Central memory CD8-positive, alpha-beta T cell (primary cell): ENCODE measurements around the gene BRMS1.
A peak's percentile ranks its signal among the peaks of the same experiment; 100 is the strongest.
"Not testable (repeated sequence)": the region's sequence is repeated elsewhere in the genome, so short reads cannot be mapped to it uniquely, and the experiment has no call there.

Experiments
- ATAC-seq: fragments of 150-1000 bp; cut with Tn5 transposase; replicated peaks from 2 replicates; pipeline ENCODE4 v1.10.0; 2022; ENCODE audit warnings: mild to moderate bottlenecking, moderate FRiP score, moderate number of reproducible peaks; ENCODE audit not compliant: poor library complexity, severe bottlenecking; ENCODE audit errors: extremely low read depth
- DNase-seq, 2 donors: peaks; one replicate each; pipeline ENCODE4 v3.0.0; 2021; ENCODE audit warnings: low spot score in 2 of 2
- H3K27ac Mint-ChIP-seq: one replicate; pipeline ENCODE4 v1.8.0; 2022; ENCODE audit warnings: low read depth, mild to moderate bottlenecking, moderate library complexity, mixed read lengths
- H3K27me3 Mint-ChIP-seq: one replicate; pipeline ENCODE4 v1.8.0; 2022; ENCODE audit warnings: mixed read lengths
- H3K36me3 Mint-ChIP-seq: one replicate; pipeline ENCODE4 v1.8.0; 2022; ENCODE audit warnings: mild to moderate bottlenecking, moderate library complexity, mixed read lengths; ENCODE audit not compliant: insufficient read depth
- H3K4me1 Mint-ChIP-seq: one replicate; pipeline ENCODE4 v1.8.0; 2022; ENCODE audit warnings: mixed read lengths
- H3K4me3 Mint-ChIP-seq: one replicate; pipeline ENCODE4 v1.8.0; 2022; ENCODE audit warnings: mild to moderate bottlenecking, moderate library complexity, mixed read lengths
- H3K9me3 Mint-ChIP-seq: one replicate; pipeline ENCODE4 v1.8.0; 2022; ENCODE audit warnings: mixed read lengths

Gene BRMS1

DNA sequence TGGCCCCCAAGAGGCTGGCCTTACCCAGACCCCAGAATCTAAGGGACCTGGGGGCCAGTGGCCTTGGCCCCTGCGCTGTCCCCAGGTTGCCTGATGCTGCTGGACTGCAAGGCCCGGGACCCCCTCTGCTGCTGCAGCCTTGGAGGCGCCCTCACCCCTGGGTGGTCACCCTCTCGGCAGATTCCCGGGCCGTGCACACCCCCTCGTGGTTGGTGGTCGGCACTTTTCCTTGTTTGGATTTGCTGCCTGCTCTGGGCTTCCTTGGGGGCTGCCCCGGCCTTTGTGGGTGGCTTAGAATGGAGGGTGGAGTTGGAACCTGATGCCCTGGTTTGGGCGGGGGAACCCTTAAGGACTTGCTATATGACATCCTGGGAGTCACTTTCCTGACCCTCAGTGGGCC is 14.0 kb downstream of the BRMS1 start:
- no peak for ATAC-seq
- H3K36me3 Mint-ChIP-seq: peaks cover 10% of the 10 kb centered on the region

GRCh38 chr11:66329165-66329673 is 15.7 kb downstream of the BRMS1 start:
- ATAC-seq (no peak), DNase-seq (no peak)
- peaks cover 25% of the 10 kb centered on the region for H3K4me1 Mint-ChIP-seq
- peaks cover 9% of the 10 kb centered on the region for H3K36me3 Mint-ChIP-seq
- no peaks in the 10 kb centered on the region for H3K27me3 Mint-ChIP-seq
- no peak overlapping the region for H3K4me3 Mint-ChIP-seq
- peak overlapping the region; percentile 52 for H3K27ac Mint-ChIP-seq
- H3K9me3 Mint-ChIP-seq: no peaks in the 10 kb centered on the region

More for the DNA sequence above, 14.0 kb downstream of the BRMS1 start:
- no peak for DNase-seq
- Mint-ChIP-seq H3K4me3 (no peak overlapping the region), H3K27ac (no peak overlapping the region), H3K4me1 (peaks cover 21% of the 10 kb centered on the region), H3K27me3 (no peaks in the 10 kb centered on the region), H3K9me3 (no peaks in the 10 kb centered on the region)

- ATAC-seq: peak; percentile 75
- Mint-ChIP-seq H3K36me3 (peaks cover 9% of the 10 kb centered on the region), H3K9me3 (no peaks in the 10 kb centered on the region), H3K27ac (peak overlapping the region; percentile 52), H3K4me3 (peak overlapping the region; percentile 3), H3K4me1 (peaks cover 25% of the 10 kb centered on the region), H3K27me3 (no peaks in the 10 kb centered on the region)
- peak; percentile 75 to 77 for DNase-seq
Measured at GRCh38 chr11:66328302-66329144, 16.4 kb downstream of the BRMS1 start.

DNA sequence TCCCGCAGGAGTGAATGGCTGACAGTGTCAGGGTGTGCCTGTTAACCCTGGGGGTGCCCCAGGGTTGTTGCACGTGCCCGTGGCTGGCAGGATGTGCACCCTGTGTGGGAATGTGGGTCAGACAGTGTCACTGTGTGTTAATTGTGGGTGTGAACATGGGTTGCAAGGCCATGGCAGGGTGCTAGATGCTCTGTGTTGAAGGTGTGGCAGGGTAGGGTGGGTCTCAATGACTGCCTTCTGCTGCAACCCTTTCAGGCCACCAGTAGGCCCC is 16.9 kb downstream of the BRMS1 start:
- peak overlapping the region; percentile 52 for H3K27ac Mint-ChIP-seq
- H3K36me3 Mint-ChIP-seq: peaks cover 9% of the 10 kb centered on the region
- ATAC-seq (peak; percentile 97), DNase-seq (peak in 1 of 2 donors; percentile 78)
- no peaks in the 10 kb centered on the region for H3K9me3 Mint-ChIP-seq
- H3K4me3 Mint-ChIP-seq: peak overlapping the region; percentile 3
- no peaks in the 10 kb centered on the region for H3K27me3 Mint-ChIP-seq
- H3K4me1 Mint-ChIP-seq: peaks cover 25% of the 10 kb centered on the region

GRCh38 chr11:66327171-66328030 is 17.5 kb downstream of the BRMS1 start:
- H3K27me3 Mint-ChIP-seq: no peaks in the 10 kb centered on the region
- no peaks in the 10 kb centered on the region for H3K9me3 Mint-ChIP-seq
- DNase-seq (no peak), ATAC-seq (no peak)
- peaks cover 25% of the 10 kb centered on the region for H3K4me1 Mint-ChIP-seq
- peaks cover 9% of the 10 kb centered on the region for H3K36me3 Mint-ChIP-seq
- peak overlapping the region; percentile 3 for H3K4me3 Mint-ChIP-seq
- peak overlapping the region; percentile 52 for H3K27ac Mint-ChIP-seq

DNA sequence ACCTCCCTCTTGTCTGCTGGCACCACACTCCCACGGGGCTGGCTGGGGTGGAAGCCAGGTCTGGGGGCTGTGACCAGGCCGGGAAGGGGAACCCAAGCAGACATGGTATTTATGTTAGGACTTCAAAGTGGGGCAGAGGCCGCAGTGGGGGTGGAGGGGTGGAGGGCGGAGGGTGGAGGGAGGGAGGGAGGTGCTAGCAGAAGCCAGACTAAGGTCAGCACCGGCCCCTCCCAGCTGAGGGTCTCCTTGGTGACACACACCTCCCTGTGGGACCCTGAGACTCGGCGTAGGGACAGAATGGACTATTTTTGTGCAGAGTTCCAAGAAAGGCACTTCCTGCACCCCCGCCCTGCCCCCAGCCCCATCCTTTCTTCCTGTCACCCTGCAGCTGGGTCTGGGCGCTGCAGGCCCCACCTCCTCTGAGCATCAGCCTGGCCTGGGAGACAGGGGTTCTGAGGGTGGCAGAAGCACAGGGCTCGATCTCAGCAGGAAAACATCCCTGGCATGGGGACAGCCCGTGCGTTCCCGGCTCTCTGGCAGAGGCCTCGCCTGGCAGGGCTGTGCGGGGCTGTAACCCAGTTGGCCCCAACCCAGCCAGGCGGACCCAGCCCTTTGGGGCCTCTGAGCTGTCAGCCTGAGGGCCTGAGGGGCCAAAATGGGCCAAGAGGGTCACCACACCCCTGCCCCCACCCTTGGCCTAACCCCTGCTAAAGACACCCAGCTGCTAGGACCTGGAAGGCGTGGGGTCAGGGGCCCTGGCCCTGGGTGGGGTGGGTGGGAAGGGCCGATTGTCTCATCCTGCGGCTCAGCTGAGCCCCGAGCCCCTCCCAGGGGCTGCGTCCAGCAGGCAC is 18.4 kb downstream of the BRMS1 start:
- no peaks in the 10 kb centered on the region for H3K9me3 Mint-ChIP-seq
- H3K4me3 Mint-ChIP-seq: no peak overlapping the region
- ATAC-seq: no peak
- H3K4me1 Mint-ChIP-seq: peaks cover 25% of the 10 kb centered on the region
- H3K27me3 Mint-ChIP-seq: no peaks in the 10 kb centered on the region
- no peak for DNase-seq
- peaks cover 9% of the 10 kb centered on the region for H3K36me3 Mint-ChIP-seq
- peak overlapping the region; percentile 78 for H3K27ac Mint-ChIP-seq

- no peaks in the 10 kb centered on the region for H3K9me3 Mint-ChIP-seq
- ATAC-seq (no peak), DNase-seq (no peak)
- H3K36me3 Mint-ChIP-seq: peaks cover 9% of the 10 kb centered on the region
- H3K4me1 Mint-ChIP-seq: peaks cover 25% of the 10 kb centered on the region
- no peaks in the 10 kb centered on the region for H3K27me3 Mint-ChIP-seq
- H3K27ac Mint-ChIP-seq: no peak overlapping the region
- H3K4me3 Mint-ChIP-seq: no peak overlapping the region
Measured at GRCh38 chr11:66325263-66325671, 19.6 kb downstream of the BRMS1 start.

- DNase-seq (no peak), ATAC-seq (no peak)
- Mint-ChIP-seq H3K4me3 (no peak overlapping the region), H3K27me3 (no peaks in the 10 kb centered on the region), H3K4me1 (peaks cover 25% of the 10 kb centered on the region), H3K36me3 (peaks cover 9% of the 10 kb centered on the region), H3K9me3 (no peaks in the 10 kb centered on the region), H3K27ac (no peak overlapping the region)
Measured at GRCh38 chr11:66324664-66325063, 20.2 kb downstream of the BRMS1 start.

DNA sequence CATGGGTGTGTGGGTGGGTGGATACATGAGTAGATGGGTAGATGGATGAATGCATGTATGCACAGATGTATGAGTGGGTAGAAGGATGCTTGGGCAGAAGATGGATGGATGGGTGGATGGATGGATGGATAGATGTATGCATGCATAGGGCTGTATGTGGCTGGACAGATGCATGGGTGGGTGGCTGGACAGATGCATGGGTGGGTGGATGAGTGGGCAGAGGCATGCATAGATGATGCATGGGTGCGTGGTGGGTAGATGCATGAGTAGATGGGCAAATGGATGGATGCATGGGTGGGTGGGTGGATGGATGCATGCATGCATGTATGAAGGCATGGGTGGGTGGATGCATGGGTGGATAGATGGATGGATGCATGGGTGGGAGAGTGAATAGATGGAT is 21.2 kb downstream of the BRMS1 start:
- no peaks in the 10 kb centered on the region for H3K27me3 Mint-ChIP-seq
- H3K4me3 Mint-ChIP-seq: no peak overlapping the region
- peaks cover 28% of the 10 kb centered on the region for H3K4me1 Mint-ChIP-seq
- no peak for DNase-seq
- H3K9me3 Mint-ChIP-seq: no peaks in the 10 kb centered on the region
- ATAC-seq: no peak
- H3K36me3 Mint-ChIP-seq: peaks cover 9% of the 10 kb centered on the region
- H3K27ac Mint-ChIP-seq: no peak overlapping the region

DNA sequence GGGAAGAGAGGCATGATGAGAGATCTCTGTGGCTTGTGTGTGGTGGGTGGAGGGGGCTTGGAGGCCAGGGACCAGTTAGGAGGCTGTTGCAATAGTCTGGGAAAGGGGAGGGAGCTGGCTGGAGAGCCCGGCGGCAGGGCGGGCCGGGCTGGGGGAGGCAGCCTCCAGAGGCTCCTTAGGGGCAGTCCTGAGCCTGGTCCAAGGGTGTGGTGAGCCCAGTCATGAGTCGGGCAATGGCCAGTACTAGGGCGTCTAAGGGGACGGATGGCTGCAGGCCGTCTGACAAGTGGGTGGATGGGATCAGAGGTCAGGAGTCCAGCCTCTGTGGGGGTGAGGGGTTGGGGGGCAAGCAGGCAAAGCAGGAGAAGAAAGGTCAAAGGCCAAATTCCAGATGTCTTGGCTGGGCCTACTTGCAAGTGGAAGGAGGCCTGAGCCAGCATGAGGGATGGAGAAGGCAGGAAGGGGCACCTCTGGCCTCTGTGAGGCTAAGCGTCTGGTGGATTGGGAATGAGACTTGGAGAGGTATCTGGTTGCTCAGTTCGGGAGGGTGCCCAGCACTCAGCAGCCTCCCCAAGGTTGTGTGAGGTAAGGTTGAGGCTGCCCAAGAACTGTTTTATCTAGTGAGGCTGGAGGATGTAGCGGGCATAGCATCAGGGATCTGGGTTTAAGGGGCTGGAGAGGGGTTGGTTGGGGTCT is 22.0 kb downstream of the BRMS1 start:
- Mint-ChIP-seq H3K4me1 (peaks cover 27% of the 10 kb centered on the region), H3K27ac (no peak overlapping the region), H3K27me3 (no peaks in the 10 kb centered on the region), H3K4me3 (no peak overlapping the region), H3K36me3 (peaks cover 3% of the 10 kb centered on the region), H3K9me3 (no peaks in the 10 kb centered on the region)
- DNase-seq (no peak), ATAC-seq (no peak)

DNA sequence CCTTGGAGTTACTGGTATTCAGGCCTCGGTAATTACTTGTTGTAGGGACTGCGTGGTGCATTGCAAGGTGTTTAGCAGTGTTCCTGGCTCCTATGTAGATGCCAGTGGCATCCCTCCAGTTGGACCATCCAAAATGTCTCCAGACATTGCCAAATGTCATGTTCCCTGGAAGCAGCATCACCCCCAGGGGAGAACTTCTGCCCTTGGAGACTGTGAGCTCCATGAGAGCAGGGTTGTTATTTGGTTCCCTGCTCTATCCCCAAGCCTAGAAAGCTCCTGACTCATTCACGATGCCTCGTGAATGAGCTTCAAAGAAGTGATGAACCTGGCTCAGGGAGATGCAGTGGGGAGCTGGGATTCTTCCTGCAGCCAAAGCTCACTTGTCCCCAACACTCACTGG is 23.3 kb downstream of the BRMS1 start:
- Mint-ChIP-seq H3K27me3 (no peaks in the 10 kb centered on the region), H3K4me3 (no peak overlapping the region), H3K27ac (no peak overlapping the region), H3K4me1 (peaks cover 26% of the 10 kb centered on the region), H3K36me3 (no peaks in the 10 kb centered on the region), H3K9me3 (no peaks in the 10 kb centered on the region)
- ATAC-seq (no peak), DNase-seq (no peak)

DNA sequence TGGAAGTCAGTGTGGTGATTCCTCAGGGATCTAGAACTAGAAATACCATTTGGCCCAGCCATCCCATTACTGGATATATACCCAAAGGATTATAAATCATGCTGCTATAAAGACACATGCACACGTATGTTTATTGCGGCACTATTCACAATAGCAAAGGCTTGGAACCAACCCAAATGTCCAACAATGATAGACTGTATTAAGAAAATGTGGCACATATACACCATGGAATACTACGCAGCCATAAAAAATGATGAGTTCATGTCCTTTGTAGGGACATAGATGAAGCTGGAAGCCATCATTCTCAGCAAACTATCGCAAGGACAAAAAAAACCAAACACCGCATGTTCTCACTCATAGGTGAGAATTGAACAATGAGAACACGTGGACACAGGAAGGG is 24.2 kb downstream of the BRMS1 start:
- H3K4me3 Mint-ChIP-seq, H3K27ac Mint-ChIP-seq, H3K9me3 Mint-ChIP-seq, H3K27me3 Mint-ChIP-seq, H3K36me3 Mint-ChIP-seq, DNase-seq, ATAC-seq: not testable (repeated sequence)
- peaks cover 24% of the 10 kb centered on the region for H3K4me1 Mint-ChIP-seq
